ENCODE measurements around the gene B4GALNT1.

The B4GALNT1 gene

GRCh38 chr12:57585156-57585555, 47.8 kb downstream of the B4GALNT1 start:
- DNase-seq (ENCODE audit: low read depth, low spot score): no peak

GRCh38 chr12:57584690-57585089, 48.3 kb downstream of the B4GALNT1 start:
- DNase-seq (ENCODE audit: low read depth, low spot score): no peak

- no peak for DNase-seq (ENCODE audit: low read depth, low spot score)
Measured at GRCh38 chr12:57584050-57584449, 49.0 kb downstream of the B4GALNT1 start.

GRCh38 chr12:57583008-57583831, 49.8 kb downstream of the B4GALNT1 start:
- peak; percentile 55 for DNase-seq (ENCODE audit: low read depth, low spot score)

GRCh38 chr12:57582440-57582839, 50.6 kb downstream of the B4GALNT1 start:
- no peak for DNase-seq (ENCODE audit: low read depth, low spot score)

- DNase-seq (ENCODE audit: low read depth, low spot score): no peak
Measured at GRCh38 chr12:57581802-57582201, 51.2 kb downstream of the B4GALNT1 start.

GRCh38 chr12:57580466-57580795, 52.6 kb downstream of the B4GALNT1 start:
- DNase-seq (ENCODE audit: low read depth, low spot score): no peak

- DNase-seq (ENCODE audit: low read depth, low spot score): no peak
Measured at GRCh38 chr12:57579677-57580465, 53.1 kb downstream of the B4GALNT1 start.

GRCh38 chr12:57579011-57579410, 54.0 kb downstream of the B4GALNT1 start:
- no peak for DNase-seq (ENCODE audit: low read depth, low spot score)

GRCh38 chr12:57577981-57578758, 54.8 kb downstream of the B4GALNT1 start:
- DNase-seq (ENCODE audit: low read depth, low spot score): no peak

GRCh38 chr12:57576613-57577160, 56.3 kb downstream of the B4GALNT1 start:
- no peak for DNase-seq (ENCODE audit: low read depth, low spot score)

Measured in activated naive CD8-positive, alpha-beta T cell treated with anti-CD3 and anti-CD28 coated beads, Interleukin-2, amount 50 U/mL, for 16 hours (primary cell).